BJ (cell line): ENCODE results near the gene AKR1C1. TPM values are rescaled to one million over a fixed set of nuclear protein-coding genes. Genes with fewer than 3 reads are reported as not detected.
"Not testable (repeated sequence)": the region's sequence is repeated elsewhere in the genome, so short reads cannot be mapped to it uniquely, and the experiment has no call there.

Experiments
- CTCF ChIA-PET: fragments of 350-600 bp; formaldehyde crosslinking; extraction: SDS; loops from one replicate; lab custom pipeline; 2021; ENCODE audit warnings: antibody characterized with exemption, inconsistent platforms; lab: Yijun Ruan, JAX
- POLR2A ChIA-PET: fragments of 300-600 bp; sonication (Branson Sonifier 250); formaldehyde crosslinking; extraction: SDS; loops from one replicate; lab custom pipeline; 2021; ENCODE audit warnings: antibody characterized with exemption; lab: Charles Lee
- DNase-seq: peaks from one replicate; pipeline ENCODE4 v3.0.0-alpha.2; 2011; ENCODE audit warnings: low read depth
- H3K27me3 ChIP-seq: 2 replicates; pipeline ENCODE4 v1.6.0; 2011; ENCODE audit warnings: low read length; ENCODE audit not compliant: control insufficient read depth, insufficient read depth
- H3K36me3 ChIP-seq: 2 replicates; pipeline ENCODE4 v1.5.1; 2011; ENCODE audit warnings: low read length; ENCODE audit not compliant: control insufficient read depth, insufficient read depth
- H3K4me3 ChIP-seq: 2 replicates; pipeline ENCODE4 v1.5.1; 2011; ENCODE audit warnings: low read depth, mild to moderate bottlenecking, control low read depth, low read length
- CTCF ChIP-seq: IDR thresholded peaks from 2 replicates; pipeline ENCODE4 v1.5.1; 2011; ENCODE audit warnings: low read depth, mild to moderate bottlenecking, control low read depth, inconsistent platforms, low read length, moderate library complexity; ENCODE audit not compliant: insufficient read depth
- polyA plus RNA-seq: library from polyadenylated mRNA; depleted of rRNA; stranded (reverse); fragments of >200 nt; gene quantifications from 2 replicates; pipeline ENCODE4 v1.2.3, GENCODE V29; 2011

The AKR1C1 gene
- polyA plus RNA-seq, 1 experiment: 4.0 TPM

GRCh38 chr10:4983615-4984216, 20.5 kb downstream of the AKR1C1 start:
- H3K36me3 ChIP-seq: no peaks in the 10 kb centered on the region

GRCh38 chr10:4984223-4984622, 21.0 kb downstream of the AKR1C1 start:
- no peak overlapping the region for H3K4me3 ChIP-seq
- ChIA-PET POLR2A (no interaction called here), CTCF (interaction anchor here (4.9 kb wide), 1 partner anchor 134 kb away, joined by 52 read pairs; no protein-coding TSS in a partner anchor)
- TF ChIP-seq CTCF: no peak
- H3K27me3 ChIP-seq: no peaks in the 10 kb centered on the region
- no peaks in the 10 kb centered on the region for H3K36me3 ChIP-seq
- DNase-seq: no peak

More at GRCh38 chr10:4983615-4984216, 20.5 kb downstream of the AKR1C1 start:
- Histone ChIP-seq H3K27me3 (no peaks in the 10 kb centered on the region), H3K4me3 (no peak overlapping the region)
- no peak for TF ChIP-seq CTCF
- ChIA-PET CTCF (interaction anchor here (4.9 kb wide), 1 partner anchor 134 kb away, joined by 52 read pairs; no protein-coding TSS in a partner anchor), POLR2A (no interaction called here)
- DNase-seq: no peak

GRCh38 chr10:4984971-4985594, 21.9 kb downstream of the AKR1C1 start:
- no peak overlapping the region for H3K4me3 ChIP-seq
- H3K27me3 ChIP-seq: no peaks in the 10 kb centered on the region
- TF ChIP-seq CTCF: no peak
- POLR2A ChIA-PET: no interaction called here
- DNase-seq: no peak
- no peaks in the 10 kb centered on the region for H3K36me3 ChIP-seq
- CTCF ChIA-PET: interaction anchor here (4.9 kb wide), 1 partner anchor 135 kb away, joined by 52 read pairs; no protein-coding TSS in a partner anchor

GRCh38 chr10:4988000-4988641, 24.9 kb downstream of the AKR1C1 start:
- POLR2A ChIA-PET, CTCF ChIA-PET, H3K27me3 ChIP-seq, H3K4me3 ChIP-seq, DNase-seq, H3K36me3 ChIP-seq: not testable (repeated sequence)

- ChIA-PET CTCF (interaction anchor here (0.8 kb wide), 1 partner anchor 8 kb away, joined by 3 read pairs; no protein-coding TSS in a partner anchor), POLR2A (no interaction called here)
- TF ChIP-seq CTCF: no peak
- Histone ChIP-seq H3K4me3 (no peak overlapping the region), H3K36me3 (no peaks in the 10 kb centered on the region), H3K27me3 (no peaks in the 10 kb centered on the region)
- DNase-seq: no peak
Observed at GRCh38 chr10:4990217-4990616, 27.0 kb downstream of the AKR1C1 start.

- POLR2A ChIA-PET, H3K4me3 ChIP-seq, H3K27me3 ChIP-seq, H3K36me3 ChIP-seq, DNase-seq, CTCF ChIA-PET: not testable (repeated sequence)
Observed at GRCh38 chr10:4991463-4991862, 28.2 kb downstream of the AKR1C1 start.

GRCh38 chr10:4992564-4992963, 29.3 kb downstream of the AKR1C1 start:
- H3K4me3 ChIP-seq, DNase-seq, H3K36me3 ChIP-seq, H3K27me3 ChIP-seq, POLR2A ChIA-PET: not testable (repeated sequence)
- CTCF ChIA-PET: interaction anchor here (0.8 kb wide), 1 partner anchor 10 kb away, joined by 3 read pairs; no protein-coding TSS in a partner anchor

GRCh38 chr10:4994260-4994659, 31.0 kb downstream of the AKR1C1 start:
- H3K36me3 ChIP-seq, POLR2A ChIA-PET, H3K4me3 ChIP-seq, DNase-seq, CTCF ChIA-PET, H3K27me3 ChIP-seq: not testable (repeated sequence)
